NCI-H82 treated with DMSO at 0.1 percent for 48 hours (cell line): Measurements from ENCODE around the gene RTN4R.
"Not testable (repeated sequence)": the region's sequence is repeated elsewhere in the genome, so short reads cannot be mapped to it uniquely, and the experiment has no call there.

Experiments used
- DNase-seq: peaks from one replicate; lab custom pipeline; 2025; ENCODE audit not compliant: unreplicated experiment; lab: John Stamatoyannopoulos, UW

RTN4R gene

DNA sequence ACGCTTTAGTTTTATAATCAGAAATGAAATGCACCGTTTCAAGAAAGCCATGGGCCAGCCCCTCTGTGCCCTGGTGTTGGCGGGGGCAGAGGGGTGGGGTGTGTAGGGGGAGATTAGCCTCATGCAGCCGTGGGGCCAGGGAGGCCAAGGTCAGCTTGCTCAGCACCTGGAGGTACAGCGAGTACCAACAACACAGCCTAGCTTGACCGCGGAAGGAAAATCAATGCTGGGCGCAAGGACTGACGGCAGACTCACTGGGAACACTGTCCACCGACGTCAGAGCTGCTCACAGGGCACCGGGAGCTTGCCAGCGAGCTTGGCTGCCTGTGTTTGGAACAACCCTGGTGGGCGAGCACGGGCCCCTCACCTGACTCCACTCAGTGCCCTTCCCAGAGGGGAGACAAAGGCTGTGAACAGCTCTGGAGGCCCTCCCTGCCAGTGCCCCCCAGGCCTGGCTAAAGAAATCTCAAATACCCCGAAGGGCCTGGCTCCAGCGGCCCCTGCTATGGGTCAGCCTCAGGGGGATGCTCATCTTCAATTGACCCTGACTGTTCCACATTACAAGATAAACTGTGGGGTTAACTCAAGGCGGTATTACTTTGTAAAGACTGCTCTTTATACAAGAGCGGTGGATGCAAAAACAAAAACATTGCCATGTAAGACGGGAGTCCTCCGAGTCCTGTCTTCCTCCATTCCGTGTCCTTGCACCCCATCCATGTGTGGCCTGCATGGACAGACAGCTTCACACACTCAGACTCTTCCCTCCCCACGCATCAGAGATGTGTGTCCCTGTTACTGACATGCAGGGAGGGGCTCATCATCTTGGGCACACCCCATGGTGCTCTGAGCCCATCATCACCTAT, 21.3 kb upstream of the RTN4R start:
- DNase-seq: not testable (repeated sequence)

- not testable (repeated sequence) for DNase-seq
Observed at GRCh38 chr22:20286784-20287423, 18.8 kb upstream of the RTN4R start.

DNA sequence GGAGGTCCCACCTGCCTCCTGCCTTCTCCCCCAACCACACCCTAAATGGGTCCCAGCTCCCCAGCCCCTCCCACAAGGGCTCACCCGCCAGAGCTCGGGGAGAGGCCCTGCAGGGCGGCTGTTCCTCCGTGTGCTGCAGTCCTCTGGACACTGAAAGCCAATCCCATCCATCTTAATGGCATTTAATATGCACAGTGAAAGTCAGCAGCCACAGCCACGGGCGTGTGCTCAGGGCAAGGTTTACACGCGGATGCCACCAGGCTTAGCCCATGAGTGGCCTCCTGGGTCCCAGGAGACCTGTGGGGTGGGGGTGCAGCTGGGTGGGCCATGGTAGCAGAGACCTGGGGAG, 18.2 kb upstream of the RTN4R start:
- not testable (repeated sequence) for DNase-seq

GRCh38 chr22:20285473-20286311, 17.6 kb upstream of the RTN4R start:
- not testable (repeated sequence) for DNase-seq

DNA sequence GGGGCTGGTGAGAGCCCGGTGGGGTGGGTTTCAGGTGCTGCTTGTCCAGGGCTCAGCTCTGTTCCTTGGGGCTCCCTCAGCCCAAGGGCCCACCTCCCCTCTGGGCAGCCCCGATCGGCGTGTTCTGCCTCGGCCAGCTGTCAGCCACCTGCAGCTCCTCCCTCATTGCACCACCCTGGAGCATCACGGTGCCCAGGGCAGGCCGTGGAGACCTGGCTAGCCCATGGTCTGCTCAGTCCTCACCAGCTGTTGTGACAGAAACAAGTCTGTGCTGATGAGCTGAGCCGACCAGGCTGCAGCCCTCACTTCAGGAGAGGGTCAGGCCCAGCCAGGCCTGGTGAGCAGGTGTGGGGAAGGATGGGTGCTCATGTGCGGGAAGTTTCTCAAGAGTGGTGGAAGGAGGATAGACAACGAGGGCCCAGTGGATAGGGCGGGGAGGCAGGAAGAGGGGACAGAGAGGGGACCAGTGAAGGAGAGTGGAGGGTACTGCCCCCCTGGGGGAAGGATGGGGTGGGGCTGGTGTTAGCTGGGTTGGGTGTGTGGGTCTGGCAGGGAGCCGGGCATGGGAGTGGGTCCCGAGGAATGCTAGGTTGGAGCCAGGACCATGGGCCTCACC, 16.5 kb upstream of the RTN4R start:
- no peak for DNase-seq

- DNase-seq: no peak
Observed at GRCh38 chr22:20283674-20284066, 15.6 kb upstream of the RTN4R start.

GRCh38 chr22:20282901-20283673, 15.0 kb upstream of the RTN4R start:
- DNase-seq: no peak

- DNase-seq: no peak
Observed at GRCh38 chr22:20281891-20282290, 13.8 kb upstream of the RTN4R start.

DNA sequence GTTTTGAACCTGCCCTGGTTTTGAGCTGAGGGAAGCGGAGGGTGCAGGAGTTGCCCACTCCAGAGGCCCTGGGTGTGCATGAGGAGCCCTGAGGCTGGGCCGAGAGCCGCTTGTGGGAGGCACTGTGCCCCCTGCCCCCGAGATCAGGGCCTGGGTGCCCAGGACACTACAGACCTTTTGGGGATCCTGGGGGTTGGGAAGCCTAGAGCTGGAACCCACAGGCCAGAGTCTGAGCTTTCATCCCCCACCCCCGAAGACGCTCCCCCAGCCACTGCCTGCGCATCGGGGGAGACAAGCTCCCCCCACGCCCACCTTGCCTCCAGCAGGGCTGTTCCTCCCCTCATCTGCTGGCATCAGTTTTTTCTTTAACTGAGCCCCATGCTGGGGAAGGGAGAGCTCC, 13.4 kb upstream of the RTN4R start:
- not testable (repeated sequence) for DNase-seq

- no peak for DNase-seq
Observed at GRCh38 chr22:20280866-20281265, 12.7 kb upstream of the RTN4R start.

- DNase-seq: not testable (repeated sequence)
Observed at GRCh38 chr22:20280163-20280562, 12.0 kb upstream of the RTN4R start.

- no peak for DNase-seq
Observed at GRCh38 chr22:20279662-20280134, 11.6 kb upstream of the RTN4R start.

DNA sequence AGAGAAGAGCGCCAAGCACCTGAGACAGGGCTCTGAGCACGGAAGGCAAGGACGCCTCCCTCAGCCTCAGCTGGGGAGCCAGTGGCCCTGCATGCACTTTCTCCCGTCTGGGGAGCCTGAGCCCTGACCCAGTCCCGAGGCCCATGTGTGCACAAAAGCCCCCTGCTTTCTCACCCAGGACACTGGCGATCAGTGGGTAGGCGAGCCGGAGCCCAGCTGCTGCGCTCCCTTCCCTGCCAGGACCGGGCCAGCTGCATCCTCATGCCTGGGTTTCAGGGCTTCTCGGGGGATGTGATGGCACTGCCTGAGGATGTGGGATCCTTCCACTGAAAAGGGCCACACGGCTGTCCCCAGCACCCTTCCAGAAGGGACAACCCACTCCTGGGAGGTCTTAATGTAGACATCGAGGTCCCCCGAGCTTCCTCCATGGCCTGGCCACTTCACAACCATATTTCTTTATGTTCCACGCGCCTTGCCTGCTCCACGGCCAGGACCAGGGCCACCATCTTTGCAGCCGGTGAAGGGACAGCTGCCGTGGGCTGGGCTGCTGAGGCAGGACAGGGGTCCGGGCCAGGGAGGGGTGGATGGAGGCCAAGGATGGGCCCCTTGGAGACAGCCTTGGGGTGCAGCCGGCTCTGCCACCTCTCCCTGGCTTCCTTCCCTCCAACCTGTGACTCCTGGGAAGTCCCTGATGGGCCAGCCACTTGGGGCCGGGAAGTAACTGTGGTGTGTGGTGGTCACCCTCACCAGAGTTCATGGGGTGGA, 10.8 kb upstream of the RTN4R start:
- DNase-seq: not testable (repeated sequence)

- DNase-seq: not testable (repeated sequence)
Observed at GRCh38 chr22:20277936-20278635, 10.0 kb upstream of the RTN4R start.

DNA sequence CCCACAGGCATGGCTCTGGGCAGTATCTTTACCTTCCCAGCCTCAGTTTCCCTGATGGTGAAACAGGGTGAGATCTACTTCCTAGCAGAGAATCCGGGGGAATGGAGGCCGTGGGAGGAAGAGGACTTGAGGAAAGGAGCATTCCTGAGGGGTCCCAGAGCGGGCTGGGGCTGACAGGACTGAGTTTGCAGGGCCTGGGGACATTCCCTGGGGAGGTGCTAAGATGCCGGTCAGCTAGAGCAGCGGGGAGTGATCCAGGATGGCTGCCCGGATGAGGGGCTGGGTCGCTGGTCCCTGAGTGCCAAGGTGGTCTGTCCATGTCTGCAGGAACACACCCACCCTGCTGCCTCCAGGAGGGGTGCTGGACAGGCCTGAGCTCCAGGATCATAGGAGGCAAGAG, 8.3 kb upstream of the RTN4R start:
- no peak for DNase-seq

DNA sequence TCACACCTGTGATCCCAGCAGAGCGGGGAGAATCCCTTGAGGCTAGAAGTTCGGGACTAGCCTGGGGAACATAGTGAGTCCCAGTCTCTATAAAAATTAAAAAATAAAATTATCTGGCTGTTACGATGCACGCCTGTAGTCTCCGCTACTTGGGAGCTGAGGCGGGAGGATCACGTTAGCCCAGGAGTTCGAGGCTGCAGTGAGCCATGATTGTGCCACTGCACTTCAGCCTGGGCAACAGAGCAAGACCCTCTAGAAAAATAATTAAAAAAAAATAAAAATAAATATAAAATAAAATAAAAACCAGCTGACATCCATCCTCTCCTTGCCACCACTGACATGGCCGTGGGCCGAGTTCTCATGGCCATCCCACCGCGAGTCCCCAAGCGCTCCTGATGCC, 7.7 kb upstream of the RTN4R start:
- no peak for DNase-seq

- DNase-seq: not testable (repeated sequence)
Observed at GRCh38 chr22:20275325-20275724, 7.2 kb upstream of the RTN4R start.

DNA sequence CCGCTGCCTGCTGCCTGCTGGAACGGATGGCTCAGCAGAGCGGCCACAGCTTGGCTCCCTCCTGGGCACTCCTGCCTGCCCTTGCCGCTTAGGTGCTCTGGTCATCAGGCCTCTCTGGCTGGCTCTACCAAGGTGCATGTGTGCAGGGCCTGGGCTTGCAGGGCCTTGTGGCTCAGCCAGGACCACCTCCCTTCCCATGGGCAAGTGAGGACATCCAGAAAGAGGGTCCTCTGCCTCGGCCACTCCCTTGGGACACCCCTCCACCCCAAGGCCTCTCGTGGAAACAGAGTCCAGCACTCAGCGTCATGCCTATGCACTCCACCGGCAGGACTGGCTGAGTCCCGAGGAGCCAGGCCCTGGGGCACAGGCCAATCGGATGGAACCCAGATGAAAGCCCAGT, 6.3 kb upstream of the RTN4R start:
- DNase-seq: not testable (repeated sequence)

- no peak for DNase-seq
Observed at GRCh38 chr22:20273758-20274181, 5.7 kb upstream of the RTN4R start.
